PC-9 (cell line): ENCODE measurements around the gene TNS1. TPM values are rescaled to one million over a fixed set of nuclear protein-coding genes. Genes with fewer than 3 reads are reported as not detected.

Experiments used
- BruUV-seq: library from RNA; stranded (reverse); fragments of 400-500 nt; replicated peaks from 2 replicates; lab custom pipeline; 2021; lab: Mats Ljungman, UMichigan
- CTCF ChIA-PET: fragments of 300-600 bp; sonication (Branson Sonifier 250); formaldehyde crosslinking; loops from one replicate; lab custom pipeline; 2022; ENCODE audit warnings: antibody characterized with exemption; lab: Charles Lee
- POLR2A ChIA-PET: fragments of 300-600 bp; sonication (Branson Sonifier 250); formaldehyde crosslinking; loops from one replicate; lab custom pipeline; 2022; ENCODE audit warnings: antibody characterized with exemption; ENCODE audit not compliant: unreplicated experiment; lab: Charles Lee
- DNase-seq, 2 experiments: peaks; one replicate each; pipeline versions ENCODE4 v3.0.0 to v3.0.0-alpha.2; 2015 to 2022; ENCODE audit warnings: mixed read lengths in 1 of 2
- H2AFZ ChIP-seq: fragments of 200-600 bp; sonication (generic); 2 replicates; pipeline ENCODE4 v1.8.1; 2017; ENCODE audit warnings: antibody characterized with exemption
- H3F3A ChIP-seq: fragments of 200-600 bp; sonication (generic); 2 replicates; pipeline ENCODE4 v1.8.1; 2017; ENCODE audit warnings: antibody characterized with exemption, mild to moderate bottlenecking, low read depth; ENCODE audit not compliant: insufficient read depth
- H3K27ac ChIP-seq: fragments of 200-600 bp; sonication (generic); 2 replicates; pipeline ENCODE4 v1.6.1; 2016; ENCODE audit warnings: mixed run types
- H3K27me3 ChIP-seq: fragments of 200-600 bp; sonication (generic); 2 replicates; pipeline ENCODE4 v1.6.1; 2016; ENCODE audit warnings: low read depth, mixed run types; ENCODE audit not compliant: insufficient read depth
- H3K36me3 ChIP-seq: fragments of 200-600 bp; sonication (generic); 2 replicates; pipeline ENCODE4 v1.6.1; 2016; ENCODE audit warnings: low read depth, mixed run types
- H3K4me1 ChIP-seq: fragments of 200-600 bp; sonication (generic); replicated peaks from 2 replicates; pipeline ENCODE4 v1.6.1; 2016; ENCODE audit warnings: mixed run types; ENCODE audit not compliant: insufficient read depth
- H3K4me2 ChIP-seq: fragments of 200-600 bp; sonication (generic); 2 replicates; pipeline ENCODE4 v1.6.1; 2017; ENCODE audit warnings: mixed run types
- H3K4me3 ChIP-seq: fragments of 200-600 bp; sonication (generic); 2 replicates; pipeline ENCODE4 v1.6.1; 2016; ENCODE audit warnings: mixed run types
- H3K79me2 ChIP-seq: fragments of 200-600 bp; sonication (generic); 2 replicates; pipeline ENCODE4 v1.6.1; 2017; ENCODE audit warnings: low read depth, mixed run types
- H3K9me2 ChIP-seq: fragments of 200-600 bp; sonication (generic); 2 replicates; pipeline ENCODE4 v1.8.1; 2017; ENCODE audit warnings: mild to moderate bottlenecking; ENCODE audit not compliant: insufficient read depth
- H3K9me3 ChIP-seq: fragments of 200-600 bp; sonication (generic); 2 replicates; pipeline ENCODE4 v1.8.1; 2016; ENCODE audit warnings: low read depth; ENCODE audit not compliant: insufficient read depth
- H4K20me1 ChIP-seq: fragments of 200-600 bp; sonication (generic); 2 replicates; pipeline ENCODE4 v1.8.1; 2017; ENCODE audit not compliant: insufficient read depth
- EZH2 ChIP-seq: fragments of 200-600 bp; sonication (generic); IDR thresholded peaks from 2 replicates; pipeline ENCODE4 v1.8.0; 2017; ENCODE audit warnings: antibody characterized with exemption, low read depth
- intact Hi-C: fragments of 100-400 bp; cut with micrococcal nuclease; formaldehyde crosslinking; loops from one replicate; pipeline ENCODE4 v1.10.0; 2022; ENCODE audit not compliant: unreplicated experiment
- total RNA-seq: library from RNA; stranded (reverse); gene quantifications from 2 replicates; pipeline ENCODE4 v1.2.3, GENCODE V29; 2021
- TF ChIP-seq, protein P1 (sequence below): fragments of 200-600 bp; sonication (generic); conservative IDR thresholded peaks from 2 replicates; pipeline ENCODE4 v1.6.1; 2017; ENCODE audit warnings: mixed run types, antibody characterized with exemption, mild to moderate bottlenecking, moderate library complexity

The TNS1 gene
- total RNA-seq, 1 experiment from 2014 or later, result 5.5 TPM

GRCh38 chr2:217884985-217885384, 117.8 kb downstream of the TNS1 start:
- H3K79me2 ChIP-seq, result no peaks in the 10 kb centered on the region
- no peak overlapping the region for H3K4me2 ChIP-seq
- H3K36me3 ChIP-seq, result no peaks in the 10 kb centered on the region
- H3K9me2 ChIP-seq, result no peaks in the 10 kb centered on the region
- no peak overlapping the region for H2AFZ ChIP-seq
- H3K4me1 ChIP-seq, result no peaks in the 10 kb centered on the region
- no peaks in the 10 kb centered on the region for H3K9me3 ChIP-seq
- TF ChIP-seq EZH2, result no peak
- TF ChIP-seq, protein P1, sequence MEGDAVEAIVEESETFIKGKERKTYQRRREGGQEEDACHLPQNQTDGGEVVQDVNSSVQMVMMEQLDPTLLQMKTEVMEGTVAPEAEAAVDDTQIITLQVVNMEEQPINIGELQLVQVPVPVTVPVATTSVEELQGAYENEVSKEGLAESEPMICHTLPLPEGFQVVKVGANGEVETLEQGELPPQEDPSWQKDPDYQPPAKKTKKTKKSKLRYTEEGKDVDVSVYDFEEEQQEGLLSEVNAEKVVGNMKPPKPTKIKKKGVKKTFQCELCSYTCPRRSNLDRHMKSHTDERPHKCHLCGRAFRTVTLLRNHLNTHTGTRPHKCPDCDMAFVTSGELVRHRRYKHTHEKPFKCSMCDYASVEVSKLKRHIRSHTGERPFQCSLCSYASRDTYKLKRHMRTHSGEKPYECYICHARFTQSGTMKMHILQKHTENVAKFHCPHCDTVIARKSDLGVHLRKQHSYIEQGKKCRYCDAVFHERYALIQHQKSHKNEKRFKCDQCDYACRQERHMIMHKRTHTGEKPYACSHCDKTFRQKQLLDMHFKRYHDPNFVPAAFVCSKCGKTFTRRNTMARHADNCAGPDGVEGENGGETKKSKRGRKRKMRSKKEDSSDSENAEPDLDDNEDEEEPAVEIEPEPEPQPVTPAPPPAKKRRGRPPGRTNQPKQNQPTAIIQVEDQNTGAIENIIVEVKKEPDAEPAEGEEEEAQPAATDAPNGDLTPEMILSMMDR, result no peak
- CTCF ChIA-PET, result interaction anchor here (1.0 kb wide), 1 partner anchor 96 kb away, joined by 3 read pairs; no protein-coding TSS in a partner anchor
- BruUV-seq, result no TSS peak
- H3F3A ChIP-seq, result no peaks in the 10 kb centered on the region
- H3K4me3 ChIP-seq, result no peak overlapping the region
- H3K27me3 ChIP-seq, result no peaks in the 10 kb centered on the region
- no peak for DNase-seq
- intact Hi-C loops, result loop anchor here (5.0 kb wide), 1 partner anchor 152 kb away; no protein-coding TSS in a partner anchor
- no peak overlapping the region for H3K27ac ChIP-seq
- POLR2A ChIA-PET, result no interaction called here
- no peaks in the 10 kb centered on the region for H4K20me1 ChIP-seq

DNA sequence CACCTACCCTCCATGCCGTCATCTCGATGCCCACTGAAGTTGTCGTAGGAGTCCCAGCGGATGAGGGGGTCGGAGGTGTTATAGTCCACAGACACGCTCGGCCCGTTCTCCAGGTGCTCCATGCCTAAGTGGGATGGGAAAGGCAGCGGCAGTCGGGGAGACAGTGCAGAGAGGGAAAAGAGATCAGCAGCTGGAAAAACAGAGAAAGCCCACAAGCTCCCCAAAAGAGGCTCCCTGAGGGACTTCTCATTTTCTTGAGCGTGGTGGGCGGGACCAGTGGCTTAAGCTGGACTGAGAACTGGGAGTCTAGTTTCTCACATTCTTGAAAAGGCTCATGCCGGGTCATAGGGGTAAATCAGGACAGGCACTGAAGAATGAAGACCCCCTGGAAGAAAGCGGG, 121.9 kb downstream of the TNS1 start:
- ChIA-PET CTCF (interaction anchor here (0.6 kb wide), 1 partner anchor 90 kb away, joined by 8 read pairs; no protein-coding TSS in a partner anchor), POLR2A (no interaction called here)
- intact Hi-C loops, result no loop called here
- H3K4me2 ChIP-seq, result no peak overlapping the region
- H3K27ac ChIP-seq, result no peak overlapping the region
- H3K79me2 ChIP-seq, result no peaks in the 10 kb centered on the region
- H3K36me3 ChIP-seq, result no peaks in the 10 kb centered on the region
- no peaks in the 10 kb centered on the region for H3K9me3 ChIP-seq
- H3K4me3 ChIP-seq, result no peak overlapping the region
- H2AFZ ChIP-seq, result no peak overlapping the region
- no peak for DNase-seq
- no peaks in the 10 kb centered on the region for H3K27me3 ChIP-seq
- no peaks in the 10 kb centered on the region for H3K9me2 ChIP-seq
- H3K4me1 ChIP-seq, result no peaks in the 10 kb centered on the region
- H3F3A ChIP-seq, result no peaks in the 10 kb centered on the region
- BruUV-seq, result no TSS peak
- no peak for TF ChIP-seq EZH2
- TF ChIP-seq, protein P1, result no peak
- H4K20me1 ChIP-seq, result no peaks in the 10 kb centered on the region

DNA sequence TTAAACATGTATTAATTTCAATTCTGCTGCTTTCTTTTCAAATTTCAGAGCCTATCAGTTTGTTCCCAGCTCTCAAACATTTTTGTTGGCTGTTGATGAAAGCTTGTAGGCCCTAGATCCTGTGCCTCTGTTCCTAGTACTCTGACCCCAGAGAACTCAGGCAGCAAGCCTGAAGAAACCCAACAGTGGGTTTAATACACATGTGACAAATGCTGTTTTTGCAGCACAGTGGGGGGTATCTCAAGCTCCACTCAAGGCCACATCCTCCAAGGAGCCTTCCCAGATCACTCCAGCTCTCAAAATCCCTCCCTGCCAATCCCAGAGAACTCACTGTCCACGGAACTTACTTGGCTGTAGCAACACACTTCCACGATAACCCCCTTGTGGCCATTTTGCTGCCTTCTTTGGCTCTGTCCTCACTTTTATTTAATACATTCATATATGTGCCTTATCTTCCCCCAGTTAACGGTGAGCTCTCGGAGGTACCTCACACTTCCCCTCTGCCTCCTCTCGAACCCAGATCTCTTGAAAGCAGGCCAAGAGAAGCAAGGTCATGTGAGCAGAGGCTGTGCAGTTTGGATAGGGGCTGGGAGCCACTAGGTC, 122.4 kb downstream of the TNS1 start:
- intact Hi-C loops, result no loop called here
- no peak for TF ChIP-seq EZH2
- TF ChIP-seq, protein P1, result no peak
- Histone ChIP-seq H3K4me2 (no peak overlapping the region), H3K79me2 (no peaks in the 10 kb centered on the region), H3F3A (no peaks in the 10 kb centered on the region), H3K9me2 (no peaks in the 10 kb centered on the region), H3K27me3 (no peaks in the 10 kb centered on the region), H3K36me3 (no peaks in the 10 kb centered on the region), H2AFZ (no peak overlapping the region), H4K20me1 (no peaks in the 10 kb centered on the region), H3K4me1 (no peaks in the 10 kb centered on the region), H3K9me3 (no peaks in the 10 kb centered on the region), H3K27ac (no peak overlapping the region), H3K4me3 (no peak overlapping the region)
- ChIA-PET POLR2A (no interaction called here), CTCF (no interaction called here)
- BruUV-seq, result no TSS peak
- DNase-seq, result no peak
